C4-2B (cell line): ENCODE data around the gene SFN.

Experiments used
- CTCF ChIP-seq: fragments of 450-650 bp; conservative IDR thresholded peaks from 2 replicates; pipeline ENCODE4 v1.5.1; 2017; ENCODE audit warnings: mild to moderate bottlenecking
- ZFX ChIP-seq: fragments of 450-650 bp; IDR thresholded peaks from 2 replicates; pipeline ENCODE4 v1.6.1; 2017

GRCh38 chr1:26838474-26839338 lies 24.2 kb upstream of the SFN start:
- TF ChIP-seq CTCF = no peak
- no peak for TF ChIP-seq ZFX
